Umbilical cord (tissue), 2 donors: ENCODE data around the gene PLGRKT. TPM values are rescaled to one million over a fixed set of nuclear protein-coding genes. Genes with fewer than 3 reads are reported as not detected.
"Not testable (repeated sequence)": the region's sequence is repeated elsewhere in the genome, so short reads cannot be mapped to it uniquely, and the experiment has no call there.

ENCODE experiments used
- DNase-seq: peaks from one replicate; pipeline ENCODE4 v3.0.0-alpha.2; 2015; ENCODE audit warnings: low spot score
- total RNA-seq: library from RNA; depleted of rRNA; stranded (reverse); fragments of >200 nt; gene quantifications from one replicate; pipeline ENCODE4 v1.2.3, GENCODE V29; 2014; ENCODE audit warnings: low replicate concordance; ENCODE audit not compliant: insufficient read depth

The PLGRKT gene
- total RNA-seq, 1 donor from 2014 or later = 9.9 TPM

- no peak for DNase-seq
Observed at GRCh38 chr9:5382479-5382878, 55.2 kb downstream of the PLGRKT start.

- no peak for DNase-seq
Observed at GRCh38 chr9:5375790-5376477, 61.8 kb downstream of the PLGRKT start.

- no peak for DNase-seq
Observed at GRCh38 chr9:5375091-5375490, 62.6 kb downstream of the PLGRKT start.

GRCh38 chr9:5364294-5365024, 73.3 kb downstream of the PLGRKT start:
- no peak for DNase-seq

- DNase-seq = no peak
Observed at GRCh38 chr9:5361326-5362010, 76.3 kb downstream of the PLGRKT start.

- DNase-seq = no peak
Observed at GRCh38 chr9:5360341-5360740, 77.4 kb downstream of the PLGRKT start.

- DNase-seq = no peak
Observed at GRCh38 chr9:5357431-5358105, 80.2 kb downstream of the PLGRKT start.

- DNase-seq = no peak
Observed at GRCh38 chr9:5355817-5356216, 81.9 kb downstream of the PLGRKT start.

- DNase-seq = no peak
Observed at GRCh38 chr9:5355226-5355625, 82.5 kb downstream of the PLGRKT start.

GRCh38 chr9:5354184-5354583, 83.5 kb downstream of the PLGRKT start:
- DNase-seq = no peak

GRCh38 chr9:5352637-5353248, 85.0 kb downstream of the PLGRKT start:
- DNase-seq = no peak

GRCh38 chr9:5338992-5339981, 98.4 kb downstream of the PLGRKT start, which contains the start of gene RLN1:
Gene RLN1 (minus strand): TSS chr9:5339876. CDS start chr9:5339746, 130 bp downstream.
- not testable (repeated sequence) for DNase-seq

GRCh38 chr9:5336688-5337087, 101.0 kb downstream of the PLGRKT start:
- no peak for DNase-seq

- not testable (repeated sequence) for DNase-seq
Observed at GRCh38 chr9:5331276-5331675, 106.4 kb downstream of the PLGRKT start.

GRCh38 chr9:5326893-5327548, 110.7 kb downstream of the PLGRKT start:
- no peak for DNase-seq

- DNase-seq = no peak
Observed at GRCh38 chr9:5326187-5326586, 111.5 kb downstream of the PLGRKT start.

GRCh38 chr9:5321601-5322000, 116.1 kb downstream of the PLGRKT start:
- not testable (repeated sequence) for DNase-seq

GRCh38 chr9:5321058-5321457, 116.7 kb downstream of the PLGRKT start:
- DNase-seq = no peak

- DNase-seq = not testable (repeated sequence)
Observed at GRCh38 chr9:5316406-5316805, 121.3 kb downstream of the PLGRKT start.
